SK-N-SH (cell line): ENCODE measurements around the gene TDRD5.

Experiments used
- CTCF ChIP-seq: fragments of 200-600 bp; sonication (generic); IDR thresholded peaks from 2 replicates; pipeline ENCODE4 v1.6.1; 2017; ENCODE audit warnings: antibody characterized with exemption, mild to moderate bottlenecking, moderate library complexity
- EP300 ChIP-seq, 2 experiments: IDR thresholded peaks; 2 replicates each; pipeline versions ENCODE4 v1.4.0 to v1.6.1; 2012; ENCODE audit warnings: borderline replicate concordance in 1 of 2, low read depth in 1 of 2, low read length in 1 of 2
- IRF3 ChIP-seq: fragments of 150-350 bp; IDR thresholded peaks from 2 replicates; pipeline ENCODE4 v1.6.1; 2016; ENCODE audit warnings: mild to moderate bottlenecking, low read depth, low read length
- PBX3 ChIP-seq: IDR thresholded peaks from 2 replicates; pipeline ENCODE4; 2012
- TAF1 ChIP-seq: IDR thresholded peaks from 2 replicates; pipeline ENCODE4 v1.6.1; 2012; ENCODE audit warnings: low read depth, mild to moderate bottlenecking, low read length, moderate library complexity, borderline replicate concordance

GRCh38 chr1:179706339-179706941 is 114.8 kb downstream of the TDRD5 start:
- TF ChIP-seq CTCF (peak; percentile 96), IRF3 (no peak), TAF1 (no peak), PBX3 (no peak), EP300 (IDR thresholded peaks at IDR 0.05; ENCODE audit: borderline replicate concordance in 1 of 2, low read depth in 1 of 2, low read length in 1 of 2) (no peak)
